Heart left ventricle (tissue), 16 donors: ENCODE data around the gene ZCCHC3. TPM values are rescaled to one million over a fixed set of nuclear protein-coding genes. Genes with fewer than 3 reads are reported as not detected.

Experiments used
- ATAC-seq, 4 donors: fragments of 200-7000 bp; cut with Tn5 transposase; one replicate each; pipeline ENCODE4 v1.9.1; 2020 to 2022; ENCODE audit warnings: moderate library complexity in 4 of 4, mild to moderate bottlenecking in 3 of 4, moderate number of reproducible peaks in 1 of 4
- DNase-seq, 5 donors: peaks; one replicate each; pipeline ENCODE4 v3.0.0-alpha.2; 2020
- H3K27ac ChIP-seq, 12 donors: fragments of 200-600 bp; sonication (generic) in 4 of 12; one replicate each; pipeline versions ENCODE4 v1.5.0 to v1.8.0; 2016 to 2022; ENCODE audit warnings: mild to moderate bottlenecking in 2 of 12
- H3K27me3 ChIP-seq, 9 donors: fragments of 200-600 bp; sonication (generic) in 2 of 9; one replicate each; pipeline versions ENCODE4 v1.5.1 to v1.8.0; 2016 to 2022; ENCODE audit warnings: mild to moderate bottlenecking in 3 of 9
- H3K36me3 ChIP-seq, 9 donors: fragments of 200-600 bp; sonication (generic) in 2 of 9; one replicate each; pipeline versions ENCODE4 v1.5.0 to v1.8.0; 2018 to 2022; ENCODE audit warnings: mild to moderate bottlenecking in 2 of 9
- H3K4me1 ChIP-seq, 12 donors: fragments of 200-600 bp; sonication (generic) in 4 of 12; one replicate each; pipeline versions ENCODE4 v1.5.0 to v1.8.0; 2016 to 2022; ENCODE audit warnings: mild to moderate bottlenecking in 3 of 12
- H3K4me3 ChIP-seq, 12 donors: fragments of 200-600 bp; sonication (generic) in 4 of 12; one replicate each; pipeline versions ENCODE4 v1.5.0 to v1.8.0; 2017 to 2022; ENCODE audit warnings: mild to moderate bottlenecking in 9 of 12, moderate library complexity in 4 of 12
- H3K9me3 ChIP-seq, 12 donors: fragments of 200-600 bp; sonication (generic) in 4 of 12; one replicate each; pipeline versions ENCODE4 v1.5.0 to v1.8.0; 2016 to 2022; ENCODE audit warnings: mild to moderate bottlenecking in 1 of 12
- CTCF ChIP-seq, 12 donors: fragments of 200-600 bp; sonication (generic) in 4 of 12; IDR thresholded peaks; one replicate each; pipeline versions ENCODE4 v1.5.0 to v1.8.0; 2018 to 2022; ENCODE audit warnings: antibody characterized with exemption in 12 of 12, mild to moderate bottlenecking in 5 of 12
- POLR2A ChIP-seq, 2 donors: fragments of 450-650 bp; IDR thresholded peaks; one replicate each; pipeline ENCODE4 v1.6.1; 2017; ENCODE audit warnings: antibody characterized with exemption in 2 of 2, mild to moderate bottlenecking in 2 of 2, moderate library complexity in 2 of 2
- WGBS, 4 donors: extraction: QIAGEN DNeasy Blood & Tissue Kit in 2 of 4; methylation state at CpG; one replicate each; pipeline versions ENCODE4 v1.1.5 to v1.1.7; 2013 to 2018; 5-methylcytosine and 5-hydroxymethylcytosine counted together
- intact Hi-C, 10 donors: fragments of 100-400 bp; cut with DNase I; formaldehyde crosslinking; loops; one replicate each; pipeline versions ENCODE4 v1.11.1 to v1.14.2; 2022
- polyA plus RNA-seq, 2 donors: library from polyadenylated mRNA; stranded (reverse); fragments of 200-250 nt; gene quantifications; one replicate each; pipeline ENCODE4 v1.2.3, GENCODE V29; 2013
- total RNA-seq, 9 donors: library from RNA; depleted of rRNA in 2 of 9; stranded (reverse); fragments of >200 nt in 2 of 9; fragmentation: NEBNext Ultra II Directional in 3 of 9; extraction: Animal tissue kit (Norgen Biotek cat#: 25700) in 3 of 9; gene quantifications; one replicate each; pipeline versions ENCODE4 v1.1.0 to v1.2.4, GENCODE V29; 2016 to 2023
- donor health status: ischemic (EF 13 %, LVEDD 7.1; RV severe dilation, severe dysfunction).
- donor health status: healthy with polysubstance abuse.
- donor health status: DM: no; HTN: yes; CAD: no.
- donor health status: DM: no; HTN: no; CAD: no.
- donor health status: ischemic (EF 25% LVEDD 6.9; RV normal size, moderate dysfunction).
- donor health status: ischemic (EF 25% LVEDD 5.7; RV mildly dilated, moderate dysfunction).
- donor health status: healthy.
- donor health status: DM: yes; HTN: yes; CAD: no.
- donor health status: ischemic (EF 35%, LVEDD 5.7; RV mildly dilated, moderate dysfunction).
- donor health status: nonischemic (EF 11% LVEDD 7.7; RV severe dilation, severe dysfunction).
- donor health status: DM: yes; HTN: yes; CAD: no.
- donor health status: PGD.
- donor health status: ischemic (EF 29% LVEDD 5.4; RV normal size, mild dysfunction).
- donor health status: nonischemic (EF 23%, LVEDD 6.1; RV moderate dilation, normal function).

The ZCCHC3 gene
- total and polyA plus RNA-seq, 11 donors, result 6.9 to 15.3 (median 9.6) TPM

- DNase-seq, result peak in 1 of 5 donors; percentile 24
- Histone ChIP-seq H3K27me3 (peaks cover 0 to 5% (median 0%) of the 10 kb centered on the region in 9 donors), H3K4me1 (peaks cover 0 to 50% (median 24%) of the 10 kb centered on the region in 12 donors), H3K4me3 (peak overlapping the region in 10 of 12 donors; percentile 58 to 98 (median 80)), H3K27ac (peak overlapping the region in 9 of 12 donors; percentile 72 to 98 (median 94)), H3K9me3 (no peaks in the 10 kb centered on the region), H3K36me3 (no peaks in the 10 kb centered on the region)
- TF ChIP-seq POLR2A (IDR thresholded peaks at IDR 0.05), result no peak
- no peak for TF ChIP-seq CTCF (IDR thresholded peaks at IDR 0.05)
- 48 to 56% (median 54%) methylated on average over 29 to 31 of the region's 31 CpGs for WGBS, 4 donors
- intact Hi-C loops, result loop anchor here in 2 of 10 donors (10.0 kb wide), 1 partner anchor 54 kb away; no protein-coding TSS in a partner anchor
- ATAC-seq, result no peak
Observed at GRCh38 chr20:328027-328974, 30.9 kb downstream of the ZCCHC3 start.

GRCh38 chr20:328975-329695 is 31.8 kb downstream of the ZCCHC3 start:
- TF ChIP-seq CTCF (IDR thresholded peaks at IDR 0.05) (no peak), POLR2A (IDR thresholded peaks at IDR 0.05) (no peak)

GRCh38 chr20:329851-330232 is 32.5 kb downstream of the ZCCHC3 start:
- intact Hi-C loops, result loop anchor here in 9 of 10 donors (5.0 to 10.0 kb wide), 6 partner anchors 33 to 125 kb away; partner anchors contain the start of gene ZCCHC3 (in 1 of the 9)
- DNase-seq, result no peak
- Histone ChIP-seq H3K4me1 (peaks cover 0 to 38% (median 17%) of the 10 kb centered on the region in 12 donors), H3K27me3 (peaks cover 0 to 5% (median 0%) of the 10 kb centered on the region in 9 donors), H3K4me3 (no peak overlapping the region), H3K9me3 (no peaks in the 10 kb centered on the region), H3K27ac (peak overlapping the region in 3 of 12 donors; percentile 5 to 94 (median 7)), H3K36me3 (peaks cover 0 to 6% (median 0%) of the 10 kb centered on the region in 9 donors)
- 79 to 87% (median 83%) methylated on average over 4 of the region's 4 CpGs for WGBS, 4 donors
- no peak for ATAC-seq
- TF ChIP-seq POLR2A (IDR thresholded peaks at IDR 0.05), result no peak
- no peak for TF ChIP-seq CTCF (IDR thresholded peaks at IDR 0.05)

More at GRCh38 chr20:328975-329695, 31.8 kb downstream of the ZCCHC3 start:
- no peak for ATAC-seq
- peaks cover 0 to 5% (median 0%) of the 10 kb centered on the region in 9 donors for H3K27me3 ChIP-seq
- peak overlapping the region in 5 of 12 donors; percentile 1 to 96 (median 34) for H3K27ac ChIP-seq
- H3K4me1 ChIP-seq, result peaks cover 0 to 43% (median 19%) of the 10 kb centered on the region in 12 donors
- DNase-seq, result no peak
- intact Hi-C loops, result loop anchor here in 2 of 10 donors (10.0 kb wide), 1 partner anchor 54 kb away; no protein-coding TSS in a partner anchor
- peaks cover 0 to 6% (median 0%) of the 10 kb centered on the region in 9 donors for H3K36me3 ChIP-seq
- WGBS, 4 donors, result 46 to 57% (median 49%) methylated on average over 7 of the region's 7 CpGs
- no peak overlapping the region for H3K4me3 ChIP-seq
- no peaks in the 10 kb centered on the region for H3K9me3 ChIP-seq
